ENCODE measurements around the gene RPL27.
"Not testable (repeated sequence)": the region's sequence is repeated elsewhere in the genome, so short reads cannot be mapped to it uniquely, and the experiment has no call there.

RPL27 gene

DNA sequence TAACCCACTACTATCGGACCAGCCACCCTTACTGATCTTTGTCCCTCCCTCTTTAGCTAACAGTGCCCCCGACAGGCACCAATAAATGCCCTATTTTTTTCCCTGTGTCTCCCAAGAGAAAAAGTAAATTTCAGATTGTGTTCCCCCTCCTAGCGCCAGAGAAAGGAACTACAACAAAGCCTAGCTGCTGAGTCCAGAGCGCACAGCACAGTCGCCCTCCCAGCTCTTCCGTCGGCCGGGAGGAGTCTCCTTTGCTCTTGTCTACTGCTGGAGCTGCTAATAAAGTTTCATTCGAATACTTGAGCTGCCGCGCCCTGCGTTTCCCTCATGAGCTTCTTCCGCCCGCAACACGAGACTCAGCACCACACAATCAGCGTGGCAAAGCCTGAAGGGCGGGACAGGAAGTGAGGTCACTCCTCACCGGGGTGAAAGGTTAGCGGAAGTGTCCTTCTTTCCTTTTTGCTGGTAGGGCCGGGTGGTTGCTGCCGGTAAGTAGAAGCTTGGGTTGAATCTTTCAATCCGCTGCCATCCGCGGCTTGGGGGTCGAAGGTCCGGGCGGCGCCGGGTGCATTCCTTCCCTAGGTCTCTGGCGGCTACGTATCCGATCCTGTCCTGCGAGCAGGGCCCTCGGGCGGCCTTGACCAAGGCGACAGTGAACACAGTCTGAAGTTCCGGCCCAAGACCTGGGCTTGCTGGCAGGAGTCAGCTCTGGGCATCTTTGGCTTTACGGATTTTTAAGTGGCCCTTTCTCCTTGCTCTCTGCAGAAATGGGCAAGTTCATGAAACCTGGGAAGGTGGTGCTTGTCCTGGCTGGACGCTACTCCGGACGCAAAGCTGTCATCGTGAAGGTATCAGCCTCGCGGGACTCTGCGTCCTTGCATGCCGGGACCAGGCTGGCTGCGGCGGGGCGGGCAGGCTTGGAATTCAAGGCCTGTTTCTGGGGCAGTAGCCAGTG lies at the start of gene RPL27:
TSS of gene RPL27 (plus strand) at position 436 of the 955 bp plus-strand sequence. CDS start at position 768, 332 bp downstream.
- peak; percentile 100 for DNase-seq

DNA sequence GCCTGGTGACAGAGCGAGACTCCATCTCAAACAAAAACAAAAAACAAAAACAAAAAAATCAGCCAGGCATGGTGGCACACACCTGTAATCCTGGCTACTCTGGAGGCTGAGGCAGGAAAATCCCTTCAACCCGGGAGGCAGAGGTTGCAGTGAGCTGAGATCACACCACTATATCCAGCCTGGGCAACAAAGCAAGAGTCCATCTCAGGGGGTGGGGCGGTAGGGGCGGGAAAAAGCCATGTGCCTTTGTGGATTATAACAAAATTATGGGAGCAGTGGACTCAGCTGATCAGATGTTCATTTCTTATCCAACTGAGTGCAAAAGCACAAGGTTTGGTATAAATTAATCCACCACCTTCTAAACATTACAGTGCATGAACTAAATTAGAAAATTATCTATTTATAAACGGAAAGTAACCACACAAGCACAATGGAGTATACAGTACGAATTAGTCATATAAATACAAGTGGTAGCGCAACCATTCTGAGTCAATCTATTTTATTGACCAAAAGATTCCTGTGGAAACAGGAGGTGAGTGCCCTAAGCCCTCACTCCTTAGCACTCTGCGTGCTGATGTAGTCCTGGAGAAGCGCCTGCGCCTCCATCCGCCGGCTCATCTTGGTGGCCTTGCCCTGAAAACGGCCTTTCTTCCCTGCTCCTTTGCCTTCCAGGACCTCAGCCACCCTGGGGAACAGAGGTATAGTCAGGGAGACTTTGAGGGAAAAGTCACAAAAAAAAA lies 48.0 kb upstream of the RPL27 start:
- no peak for DNase-seq

DNA sequence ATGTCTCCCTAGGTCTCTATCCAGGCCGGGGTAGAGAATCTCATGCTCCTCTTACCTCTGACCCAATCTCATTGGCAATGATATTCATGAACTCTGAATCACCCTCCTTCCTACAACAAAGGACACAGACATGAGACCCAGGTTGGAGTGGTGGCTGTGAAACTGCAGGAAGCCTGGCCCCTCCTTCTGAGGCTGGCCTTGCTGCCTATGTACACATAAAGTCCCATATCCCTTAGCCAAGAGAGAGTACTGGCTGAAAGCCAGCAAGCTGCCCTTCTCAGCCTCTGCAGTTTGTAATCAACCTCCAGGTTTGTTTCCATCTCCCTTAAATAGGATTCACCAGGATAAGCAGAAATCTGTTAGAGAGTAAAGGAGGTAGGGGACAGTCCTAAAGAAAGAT lies 44.5 kb upstream of the RPL27 start:
- no peak for DNase-seq

DNA sequence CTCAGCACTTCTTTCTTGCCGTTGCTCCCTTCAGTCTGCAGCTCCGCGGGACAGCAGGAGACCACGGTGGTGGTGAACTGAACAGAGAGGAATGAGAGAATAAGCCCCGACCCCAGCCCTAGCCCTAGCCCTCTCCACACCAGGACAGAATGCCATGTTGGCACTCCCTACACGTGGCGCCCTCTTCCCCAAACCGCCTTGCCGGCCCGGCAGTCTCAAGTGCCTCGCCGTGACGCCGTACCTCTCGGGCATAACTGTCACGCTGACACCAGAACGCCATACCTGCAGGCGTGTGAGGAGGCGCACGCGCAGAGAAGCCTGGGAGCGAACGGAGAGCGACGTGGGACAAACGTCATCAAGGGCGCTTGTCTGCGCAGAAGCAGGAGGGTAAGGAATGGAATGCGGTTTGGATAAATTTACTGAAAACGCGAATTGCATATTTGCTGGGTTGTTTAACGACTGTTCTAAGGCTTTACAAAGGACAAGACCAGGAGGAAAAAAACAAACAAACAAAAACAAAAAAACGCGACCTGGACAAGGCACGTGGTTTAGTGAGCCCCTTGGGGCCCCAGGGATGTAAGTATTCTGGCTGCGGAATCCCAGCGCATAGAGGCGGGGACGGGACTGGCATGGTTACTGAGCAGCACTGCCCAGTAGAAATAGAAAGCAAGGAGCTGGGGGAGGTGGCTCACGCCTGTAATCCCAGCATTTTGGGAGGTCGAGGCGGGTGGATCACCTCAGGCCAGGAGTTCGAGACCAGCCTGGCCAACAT lies 33.9 kb upstream of the RPL27 start, which contains the start of gene AARSD1:
TSS of gene AARSD1 (minus strand) at position 294 of the 772 bp plus-strand sequence. CDS start at position 280, 14 bp downstream.
- peak; percentile 98 for DNase-seq

DNA sequence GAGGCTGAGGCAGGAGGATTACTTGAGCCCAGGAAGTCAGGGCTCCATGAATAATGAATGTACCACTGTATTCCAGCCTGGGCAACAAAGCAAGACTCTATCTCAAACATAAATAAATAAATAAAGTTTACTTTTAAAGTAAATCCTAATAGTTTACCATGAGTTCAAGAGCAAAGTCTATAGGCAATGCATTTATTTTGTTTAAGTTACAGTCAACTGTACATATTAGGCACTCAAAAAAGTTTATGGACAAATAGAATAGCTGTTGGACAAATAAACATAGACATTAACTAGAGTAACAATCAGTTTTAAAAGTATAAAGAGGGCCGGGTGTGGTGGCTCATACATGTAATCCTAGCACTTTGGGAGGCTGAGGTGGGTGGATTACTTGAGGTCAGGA lies 30.3 kb upstream of the RPL27 start:
- no peak for DNase-seq

DNA sequence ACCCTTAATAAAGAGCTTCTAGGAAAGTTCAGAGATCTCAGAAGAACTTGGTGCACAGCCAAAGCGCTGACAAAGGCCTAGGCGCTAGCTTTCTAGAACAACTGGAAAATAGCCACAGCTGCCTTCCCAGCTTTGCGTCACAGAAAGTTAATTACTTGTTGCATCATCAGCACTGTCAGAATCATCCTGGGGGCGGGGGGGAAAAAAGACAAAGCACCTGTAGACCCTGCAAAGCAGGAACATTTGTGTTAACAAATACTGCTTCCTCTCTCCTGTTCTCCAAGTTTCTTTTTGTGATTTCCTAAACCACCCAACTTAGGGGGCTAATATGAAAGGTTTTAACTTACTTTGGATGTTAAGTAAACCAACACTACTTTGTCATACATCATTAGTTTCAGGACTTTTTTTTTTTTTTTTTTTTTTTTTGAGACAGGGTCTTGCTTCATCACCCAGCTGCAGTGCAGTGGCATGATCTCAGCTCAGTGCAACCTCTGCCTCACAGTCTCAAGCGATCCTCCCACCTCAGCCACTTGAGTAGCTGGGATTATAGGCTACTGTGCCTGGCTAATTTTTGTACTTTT lies 29.1 kb upstream of the RPL27 start:
- DNase-seq: no peak

DNA sequence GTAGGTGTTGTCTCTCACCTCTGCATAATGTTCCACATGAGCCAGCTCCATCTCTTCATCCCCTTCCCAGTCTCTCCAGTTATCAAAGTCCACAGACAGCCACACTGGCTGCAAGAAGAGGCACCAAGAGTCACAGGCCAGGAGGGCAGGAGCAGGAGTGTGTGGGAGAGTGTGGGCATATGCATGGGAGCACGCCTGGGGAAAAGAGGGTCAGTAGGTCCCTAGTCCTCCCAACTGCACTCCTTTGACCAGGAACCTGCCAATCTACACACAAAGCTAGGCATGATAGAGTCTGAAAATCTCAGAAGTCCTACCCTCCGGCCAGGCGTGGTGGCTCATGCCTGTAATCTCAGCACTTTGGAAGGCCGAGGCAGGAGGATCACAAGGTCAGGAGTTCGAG lies 26.6 kb upstream of the RPL27 start:
- no peak for DNase-seq

DNA sequence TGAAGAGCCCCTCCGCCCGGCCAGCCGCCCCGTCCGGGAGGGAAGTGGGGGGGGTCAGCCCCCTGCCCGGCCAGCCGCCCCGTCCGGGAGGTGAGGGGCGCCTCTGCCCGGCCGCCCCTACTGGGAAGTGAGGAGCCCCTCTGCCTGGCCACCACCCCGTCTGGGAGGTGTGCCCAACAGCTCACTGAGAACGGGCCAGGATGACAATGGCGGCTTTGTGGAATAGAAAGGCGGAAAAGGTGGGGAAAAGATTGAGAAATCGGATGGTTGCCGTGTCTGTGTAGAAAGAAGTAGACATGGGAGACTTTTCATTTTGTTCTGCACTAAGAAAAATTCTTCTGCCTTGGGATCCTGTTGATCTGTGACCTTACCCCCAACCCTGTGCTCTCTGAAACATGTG lies 24.9 kb upstream of the RPL27 start:
- DNase-seq: not testable (repeated sequence)

DNA sequence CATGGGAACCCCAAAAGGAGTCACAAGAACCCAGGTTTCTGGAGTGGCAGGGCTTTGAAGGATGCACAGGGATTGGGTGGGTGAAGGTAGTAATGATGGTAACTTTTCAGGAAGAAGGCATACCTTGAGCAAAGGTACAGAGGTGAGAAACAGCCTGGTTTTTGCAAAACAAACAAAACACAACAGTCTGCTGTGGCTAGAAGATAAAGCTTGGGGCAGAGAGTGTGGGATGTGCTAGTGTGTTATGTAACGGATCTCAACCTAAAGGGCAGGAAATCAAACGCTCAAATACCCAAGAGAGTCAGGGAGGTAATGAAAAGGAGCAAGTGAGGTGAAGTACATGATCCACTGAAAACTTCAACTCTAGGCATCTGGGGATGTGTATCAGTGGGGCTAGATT lies 23.0 kb upstream of the RPL27 start:
- no peak for DNase-seq

DNA sequence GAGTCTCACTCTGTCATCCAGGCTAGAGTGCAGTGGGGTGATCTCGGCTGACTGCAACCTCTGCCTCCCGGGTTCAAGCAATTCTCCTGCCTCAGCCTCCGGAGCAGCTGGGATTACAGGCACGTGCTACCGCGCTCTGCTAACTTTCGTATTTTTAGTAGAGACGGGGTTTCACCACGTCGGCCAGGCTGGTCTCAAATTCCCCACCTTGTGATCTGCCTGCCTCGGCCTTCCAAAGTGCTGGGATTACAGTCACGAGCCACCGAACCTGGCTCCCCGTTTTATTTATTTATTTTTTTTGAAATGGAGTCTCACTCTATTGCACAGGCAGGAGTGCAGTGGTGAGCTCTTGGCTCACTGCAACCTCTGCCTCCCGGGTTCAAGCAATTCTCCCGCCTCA lies 22.5 kb upstream of the RPL27 start:
- not testable (repeated sequence) for DNase-seq

DNA sequence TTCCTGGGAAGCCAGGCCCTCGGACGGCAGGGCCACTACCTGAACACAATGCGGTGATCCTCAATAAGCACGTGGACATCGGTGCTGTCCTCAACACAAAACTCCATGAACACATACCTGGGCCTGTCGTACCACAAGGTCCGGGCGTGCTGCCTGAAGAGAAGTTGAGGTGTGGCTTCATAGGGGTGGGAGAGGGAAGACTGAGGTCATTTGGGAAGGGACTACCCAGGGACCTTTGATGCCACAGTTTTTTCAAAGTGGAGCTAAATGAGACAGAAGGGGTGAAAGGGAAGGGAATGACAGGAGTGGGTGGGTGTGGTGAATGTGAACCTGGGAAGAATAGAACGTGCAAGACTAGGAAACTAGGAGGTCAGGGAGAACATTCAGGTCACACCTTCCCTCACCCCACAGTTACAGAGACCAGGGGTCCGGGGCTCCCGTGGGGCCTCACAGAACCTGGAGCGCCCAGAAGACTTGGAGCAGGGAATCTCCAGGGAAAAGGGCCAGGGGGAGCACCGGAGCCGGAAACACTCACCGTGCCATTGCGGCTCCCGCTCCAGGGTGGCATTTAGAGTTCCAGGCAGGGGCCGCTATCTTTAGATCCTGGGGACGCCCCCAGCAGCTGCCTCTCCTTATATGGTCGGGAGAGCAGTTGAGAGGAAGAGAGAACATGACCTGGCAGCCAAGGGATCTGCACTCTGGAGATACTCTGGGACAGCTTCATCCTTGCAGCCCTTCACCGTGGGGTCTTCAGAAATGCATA lies 18.5 kb upstream of the RPL27 start, which contains the start of gene PTGES3L:
TSS of gene PTGES3L (minus strand) at position 570 of the 763 bp plus-strand sequence. CDS start at position 543, 27 bp downstream.
- no peak for DNase-seq

DNA sequence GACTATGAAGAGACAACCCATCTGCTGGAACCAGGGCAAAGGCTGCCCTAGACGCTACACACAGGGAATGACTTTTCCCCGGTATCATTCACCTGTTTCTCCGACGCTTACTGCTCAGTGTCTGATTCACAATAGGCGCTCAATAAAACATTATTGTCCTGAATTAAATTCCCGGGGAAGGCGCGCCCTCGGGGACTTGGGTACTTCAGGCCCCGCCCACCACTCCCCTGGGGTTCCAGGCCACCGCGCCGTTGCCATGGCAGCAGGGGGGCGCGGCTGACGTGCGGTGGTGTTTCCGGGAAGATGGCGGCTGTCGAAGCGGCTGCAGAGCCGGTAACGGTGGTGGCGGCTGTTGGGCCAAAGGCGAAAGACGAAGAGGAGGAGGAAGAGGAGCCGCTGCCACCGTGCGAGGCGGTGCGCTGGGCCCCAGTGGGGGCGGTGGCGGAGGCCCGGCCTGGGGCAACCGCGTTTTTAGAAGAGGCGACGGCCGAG lies 17.9 kb upstream of the RPL27 start, which contains the start of gene RUNDC1:
TSS of gene RUNDC1 (plus strand) at position 292 of the 492 bp plus-strand sequence. CDS start at position 304, 12 bp downstream.
- peak; percentile 96 for DNase-seq

DNA sequence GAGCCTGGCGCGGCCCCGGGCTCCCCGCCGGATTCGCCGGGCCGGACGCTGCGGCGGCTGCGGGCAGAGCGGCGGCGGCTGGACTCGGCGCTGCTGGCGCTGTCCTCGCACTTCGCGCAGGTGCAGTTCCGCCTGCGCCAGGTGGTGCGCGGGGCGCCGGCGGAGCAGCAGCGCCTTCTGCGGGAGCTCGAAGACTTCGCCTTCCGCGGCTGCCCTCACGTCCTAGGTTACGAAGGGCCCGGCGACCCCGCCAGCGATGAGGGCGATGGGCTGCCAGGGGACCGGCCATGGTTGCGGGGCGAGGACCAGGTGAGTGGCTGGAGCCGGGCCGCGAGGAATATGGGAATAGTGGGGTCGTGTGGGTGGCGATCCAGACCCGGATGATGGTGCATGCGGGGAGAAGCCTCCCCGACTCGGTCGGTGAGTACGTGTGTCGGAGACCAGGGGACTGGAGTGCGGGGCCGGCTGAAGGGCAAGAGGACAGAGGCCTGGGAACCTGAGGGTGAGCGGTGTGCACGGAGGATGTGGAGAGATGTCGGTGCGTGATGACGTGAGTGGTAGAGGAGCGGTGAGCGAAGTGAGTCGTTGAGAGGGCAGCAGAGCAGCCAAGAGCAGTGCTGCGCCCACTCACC lies 17.3 kb upstream of the RPL27 start:
- DNase-seq: peak; percentile 51

DNA sequence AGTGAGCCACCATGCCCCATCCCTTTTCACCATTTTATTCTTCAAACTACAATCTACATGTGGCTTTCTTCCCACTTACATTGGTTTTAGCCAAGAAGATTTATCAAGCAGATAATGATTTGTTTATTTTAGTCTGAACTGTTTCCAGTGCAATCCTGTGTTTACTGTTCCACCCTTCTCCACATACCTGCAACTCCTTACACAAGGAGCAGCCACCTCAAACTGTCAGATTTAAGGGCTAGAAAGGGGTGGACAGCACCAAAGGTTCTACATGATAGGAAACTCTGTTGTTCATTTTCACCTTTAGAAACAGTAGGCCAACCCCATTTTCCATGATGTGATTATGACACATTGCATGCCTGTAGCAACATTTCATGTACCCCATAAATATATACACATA lies 16.0 kb upstream of the RPL27 start:
- no peak for DNase-seq

DNA sequence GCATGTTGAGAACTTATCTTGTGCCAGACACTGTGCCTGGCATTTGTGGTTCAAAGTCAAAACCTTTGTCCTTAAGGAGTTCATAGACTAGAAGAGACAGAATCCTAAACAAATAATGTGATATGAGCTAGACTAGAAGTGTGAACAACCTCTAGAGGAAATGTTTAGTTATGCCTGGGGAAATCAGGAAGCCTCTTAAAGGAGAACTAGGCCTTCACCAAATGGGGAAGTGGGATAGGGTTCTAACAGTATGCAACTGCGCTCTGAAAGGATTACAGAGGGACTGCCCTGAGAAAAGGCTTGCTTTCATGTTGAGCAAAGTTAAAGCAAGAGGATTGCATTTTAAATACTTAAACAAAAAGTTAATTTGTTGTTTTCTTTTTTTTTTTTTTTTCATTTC lies 13.0 kb upstream of the RPL27 start:
- no peak for DNase-seq

DNA sequence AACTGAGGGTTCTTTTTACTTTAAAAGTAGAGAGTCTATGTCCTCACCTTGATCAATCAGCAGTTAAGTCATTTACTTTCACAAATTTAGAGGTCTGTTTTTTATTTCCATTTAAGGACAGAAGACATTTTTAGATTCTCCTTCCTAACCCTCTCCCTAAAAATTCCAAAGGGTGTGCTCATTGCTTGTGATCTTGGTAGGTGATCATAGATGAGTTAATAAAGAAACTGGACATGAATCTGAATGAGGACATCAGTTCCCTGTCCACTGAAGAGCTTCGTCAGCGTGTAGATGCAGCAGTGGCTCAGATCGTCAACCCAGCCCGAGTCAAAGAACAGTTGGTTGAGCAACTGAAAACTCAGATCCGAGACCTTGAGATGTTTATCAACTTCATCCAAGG lies 9.1 kb upstream of the RPL27 start:
- DNase-seq: no peak

DNA sequence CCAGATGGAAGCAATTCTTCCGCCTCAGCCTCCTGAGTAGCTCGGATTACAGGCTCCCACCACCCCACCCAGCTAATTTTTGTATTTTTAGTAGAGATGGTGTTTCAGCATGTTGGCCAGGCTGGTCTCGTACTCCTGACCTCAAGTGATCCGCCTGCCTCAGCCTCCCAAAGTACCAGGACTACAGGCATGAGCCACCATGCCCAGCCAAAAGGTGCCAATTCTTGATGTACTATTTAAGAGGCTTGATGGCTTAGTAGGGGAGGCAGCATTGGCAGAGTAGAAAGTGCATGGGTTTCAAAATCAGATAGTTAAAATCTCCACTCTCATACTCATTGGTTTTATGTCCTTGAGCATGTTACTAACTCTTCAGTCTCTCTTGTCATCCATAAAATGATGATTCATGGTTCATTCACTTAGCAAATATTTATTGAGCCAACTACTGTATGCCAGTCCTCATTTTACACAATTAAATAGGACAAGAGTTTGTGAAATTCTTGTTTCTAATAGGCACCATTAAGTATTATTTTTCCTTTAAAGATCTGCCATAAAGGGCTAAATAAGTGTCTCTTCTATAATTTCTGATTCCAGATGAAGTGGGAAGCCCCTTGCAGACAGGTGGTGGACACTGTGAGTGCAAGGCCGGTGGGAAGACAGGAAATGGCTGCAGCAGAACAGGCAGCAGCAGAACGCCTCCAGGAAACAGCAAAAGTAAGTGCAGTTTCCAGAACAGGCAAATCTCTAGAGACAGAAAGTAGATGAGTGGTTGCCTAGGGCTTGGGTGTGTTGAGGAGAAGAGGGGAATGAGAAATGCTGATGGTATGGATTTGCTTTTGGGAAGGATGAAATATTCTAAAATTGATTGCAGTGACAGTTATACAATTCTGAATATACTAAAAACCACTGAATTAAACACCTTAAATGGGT lies 8.2 kb upstream of the RPL27 start:
- DNase-seq: no peak

DNA sequence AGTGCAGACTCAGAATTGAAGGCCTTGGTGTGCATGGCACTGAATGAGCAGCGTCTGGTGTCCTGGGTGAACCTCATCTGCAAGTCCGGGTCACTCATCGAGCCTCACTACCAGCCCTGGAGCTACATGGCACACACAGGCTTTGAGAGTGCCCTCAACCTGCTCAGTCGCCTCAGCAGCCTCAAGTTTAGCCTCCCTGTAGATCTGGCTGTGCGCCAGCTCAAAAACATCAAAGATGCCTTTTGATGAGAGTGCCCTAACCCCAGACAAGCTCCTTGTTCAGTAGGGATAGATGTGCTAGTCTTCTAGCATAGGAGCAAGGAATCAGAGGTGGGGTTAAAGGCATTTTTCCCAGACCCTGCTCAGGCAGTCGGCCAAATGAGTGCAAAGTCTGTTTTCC lies 6.7 kb upstream of the RPL27 start:
- DNase-seq: no peak

DNA sequence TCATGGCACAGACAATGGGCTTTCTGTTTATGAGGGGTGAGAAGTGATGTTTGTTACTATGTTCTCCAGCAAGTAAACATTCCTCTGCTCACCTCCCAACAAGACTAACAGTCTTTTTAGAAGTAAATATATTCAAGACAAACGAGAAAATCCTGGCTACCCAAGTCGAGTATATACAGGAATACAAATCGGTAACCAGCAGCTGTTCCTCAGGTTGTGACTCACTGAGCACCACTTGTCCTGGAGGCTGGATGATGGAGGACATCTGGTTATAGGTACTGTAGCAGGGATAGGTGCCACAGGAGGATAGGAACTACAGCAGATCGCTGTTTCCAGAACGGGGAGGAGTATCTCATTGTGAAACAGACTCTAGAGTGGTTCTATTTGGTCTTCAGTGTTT lies 5.3 kb upstream of the RPL27 start:
- DNase-seq: no peak

DNA sequence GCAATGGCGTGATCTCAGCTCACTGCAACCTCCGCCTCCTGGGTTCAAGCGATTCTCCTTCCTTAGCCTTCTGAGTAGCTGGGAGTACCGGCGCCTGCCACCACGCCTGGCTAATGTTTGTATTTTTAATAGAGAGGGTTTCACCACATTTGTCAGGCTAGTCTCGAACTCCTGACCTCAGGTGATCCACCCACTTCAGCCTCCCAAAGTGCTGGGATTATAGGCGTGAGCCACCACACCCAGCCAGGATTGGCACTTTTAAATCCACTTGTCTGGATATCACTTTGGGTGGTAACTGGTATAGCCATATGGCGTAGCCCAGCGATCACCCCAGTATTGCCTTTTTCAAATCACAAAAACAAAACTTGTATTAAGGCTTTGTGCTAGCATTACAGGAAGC lies 4.3 kb upstream of the RPL27 start:
- not testable (repeated sequence) for DNase-seq

Data from eye (tissue), 1 donor.